ENCODE measurements around the gene PLCG2.

DNA sequence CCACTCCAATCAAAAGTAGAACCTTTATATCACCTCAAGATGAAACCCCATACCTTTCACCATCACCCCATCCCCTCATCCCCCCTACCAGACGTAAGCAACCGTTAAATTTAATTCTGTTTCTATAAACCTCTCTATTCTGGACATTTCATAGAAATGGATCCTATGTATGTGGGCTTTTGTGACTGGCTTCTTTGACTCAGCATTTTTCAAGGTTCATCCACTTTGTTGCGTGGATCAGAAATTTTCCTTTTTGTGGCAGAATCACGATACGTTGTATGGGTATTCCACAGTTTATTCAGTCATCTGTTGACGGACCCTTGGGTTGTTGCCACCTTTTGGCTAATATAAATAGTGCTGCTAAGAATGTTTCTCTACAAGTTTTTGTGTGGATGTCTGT, 8.6 kb downstream of the PLCG2 start:
- TF ChIP-seq POLR2A (IDR thresholded peaks at IDR 0.05; ENCODE audit: low read length), result no peak
- TF ChIP-seq GATA1 (IDR thresholded peaks at IDR 0.05; ENCODE audit: low read depth, low read length), result no peak
